Loucy (cell line): Measurements from ENCODE around the gene KSR2.

Source experiments
- EZH2phosphoT487 ChIP-seq: fragments of 200-600 bp; IDR thresholded peaks from 2 replicates; pipeline ENCODE4 v1.6.1; 2018; ENCODE audit warnings: antibody characterized with exemption, mild to moderate bottlenecking, moderate library complexity, borderline replicate concordance
- TF ChIP-seq, protein P1 (sequence below): fragments of 200-600 bp; sonication (generic); conservative IDR thresholded peaks from 2 replicates; pipeline ENCODE4 v1.5.1; 2014; ENCODE audit warnings: mild to moderate bottlenecking, antibody characterized with exemption, low read length

DNA sequence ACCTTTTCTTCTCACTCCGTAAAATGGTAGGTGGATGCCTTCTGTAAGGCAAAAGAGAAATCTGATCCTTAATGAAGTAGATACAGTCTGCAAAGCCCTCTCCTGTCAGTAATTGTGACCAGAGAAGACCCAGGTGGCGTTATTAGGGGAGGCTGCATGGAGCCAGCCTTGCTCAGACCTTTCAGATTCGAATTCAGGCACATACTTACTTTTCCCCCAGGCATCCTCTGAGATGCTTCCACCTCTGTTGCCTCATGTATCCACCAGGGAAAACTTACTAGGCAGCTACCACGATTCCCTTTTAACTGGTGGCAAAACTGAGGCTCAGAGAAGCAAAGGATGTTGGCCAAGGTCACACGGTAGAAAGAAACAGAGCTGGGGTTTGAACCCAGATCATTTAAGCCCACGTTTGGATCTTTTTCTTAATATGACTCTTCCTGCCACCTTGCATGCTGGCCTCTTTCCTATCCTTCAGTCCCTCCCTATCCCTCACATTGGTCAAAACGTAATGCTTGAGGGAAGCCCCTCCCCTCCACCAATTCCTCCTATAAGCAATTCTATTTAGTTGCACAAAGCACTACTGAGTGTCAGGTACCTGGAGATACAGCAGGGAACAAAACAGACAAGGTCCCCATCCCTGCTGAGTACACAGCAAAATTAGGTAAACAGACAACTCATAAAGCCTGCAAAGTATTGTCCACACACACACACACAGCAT lies 179.4 kb downstream of the KSR2 start:
- TF ChIP-seq, protein P1, sequence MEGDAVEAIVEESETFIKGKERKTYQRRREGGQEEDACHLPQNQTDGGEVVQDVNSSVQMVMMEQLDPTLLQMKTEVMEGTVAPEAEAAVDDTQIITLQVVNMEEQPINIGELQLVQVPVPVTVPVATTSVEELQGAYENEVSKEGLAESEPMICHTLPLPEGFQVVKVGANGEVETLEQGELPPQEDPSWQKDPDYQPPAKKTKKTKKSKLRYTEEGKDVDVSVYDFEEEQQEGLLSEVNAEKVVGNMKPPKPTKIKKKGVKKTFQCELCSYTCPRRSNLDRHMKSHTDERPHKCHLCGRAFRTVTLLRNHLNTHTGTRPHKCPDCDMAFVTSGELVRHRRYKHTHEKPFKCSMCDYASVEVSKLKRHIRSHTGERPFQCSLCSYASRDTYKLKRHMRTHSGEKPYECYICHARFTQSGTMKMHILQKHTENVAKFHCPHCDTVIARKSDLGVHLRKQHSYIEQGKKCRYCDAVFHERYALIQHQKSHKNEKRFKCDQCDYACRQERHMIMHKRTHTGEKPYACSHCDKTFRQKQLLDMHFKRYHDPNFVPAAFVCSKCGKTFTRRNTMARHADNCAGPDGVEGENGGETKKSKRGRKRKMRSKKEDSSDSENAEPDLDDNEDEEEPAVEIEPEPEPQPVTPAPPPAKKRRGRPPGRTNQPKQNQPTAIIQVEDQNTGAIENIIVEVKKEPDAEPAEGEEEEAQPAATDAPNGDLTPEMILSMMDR: no peak
- TF ChIP-seq EZH2phosphoT487: no peak
